ENCODE measurements around the gene ACR.
"Not testable (repeated sequence)": the region's sequence is repeated elsewhere in the genome, so short reads cannot be mapped to it uniquely, and the experiment has no call there.

ACR gene

DNA sequence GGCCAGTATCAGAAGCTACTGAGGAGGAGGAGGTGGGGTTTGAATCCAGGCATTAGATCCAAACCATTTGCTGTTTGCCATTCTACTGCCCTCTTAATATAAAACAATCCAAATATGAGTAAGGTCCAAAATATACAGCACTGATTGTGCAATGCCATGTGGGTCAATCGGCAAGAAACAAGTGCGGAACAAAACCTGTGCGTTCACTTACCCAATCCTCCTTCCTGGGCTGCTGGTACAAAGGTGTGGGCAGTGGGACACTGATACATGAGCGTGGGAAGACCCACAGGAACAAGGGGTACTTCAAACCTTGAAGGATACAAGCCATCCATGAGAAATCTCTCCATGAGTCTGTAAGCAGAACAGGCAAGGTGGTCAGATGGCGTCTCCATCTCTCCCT is 39.6 kb downstream of the ACR start:
- not testable (repeated sequence) for DNase-seq; H3K9me3 ChIP-seq (ENCODE audit: control insufficient read depth, low read length); H3K4me3 ChIP-seq (ENCODE audit: insufficient read depth, low read depth, low read length, poor library complexity, severe bottlenecking); H3K27me3 ChIP-seq (replicated peaks; ENCODE audit: control insufficient read depth, insufficient read depth, low read length, poor library complexity, severe bottlenecking); H3K36me3 ChIP-seq (ENCODE audit: control insufficient read depth, insufficient read depth, low read length); H3K4me1 ChIP-seq (ENCODE audit: control insufficient read depth, insufficient read depth, low read length, poor library complexity, severe bottlenecking); H3K27ac ChIP-seq (ENCODE audit: insufficient read depth, low read length, poor library complexity, severe bottlenecking)

GRCh38 chr22:50780244-50780643 is 42.2 kb downstream of the ACR start:
- H3K4me3 ChIP-seq (ENCODE audit: insufficient read depth, low read depth, low read length, poor library complexity, severe bottlenecking); DNase-seq; H3K9me3 ChIP-seq (ENCODE audit: control insufficient read depth, low read length); H3K27ac ChIP-seq (ENCODE audit: insufficient read depth, low read length, poor library complexity, severe bottlenecking); H3K4me1 ChIP-seq (ENCODE audit: control insufficient read depth, insufficient read depth, low read length, poor library complexity, severe bottlenecking); H3K27me3 ChIP-seq (replicated peaks; ENCODE audit: control insufficient read depth, insufficient read depth, low read length, poor library complexity, severe bottlenecking); H3K36me3 ChIP-seq (ENCODE audit: control insufficient read depth, insufficient read depth, low read length): not testable (repeated sequence)

DNA sequence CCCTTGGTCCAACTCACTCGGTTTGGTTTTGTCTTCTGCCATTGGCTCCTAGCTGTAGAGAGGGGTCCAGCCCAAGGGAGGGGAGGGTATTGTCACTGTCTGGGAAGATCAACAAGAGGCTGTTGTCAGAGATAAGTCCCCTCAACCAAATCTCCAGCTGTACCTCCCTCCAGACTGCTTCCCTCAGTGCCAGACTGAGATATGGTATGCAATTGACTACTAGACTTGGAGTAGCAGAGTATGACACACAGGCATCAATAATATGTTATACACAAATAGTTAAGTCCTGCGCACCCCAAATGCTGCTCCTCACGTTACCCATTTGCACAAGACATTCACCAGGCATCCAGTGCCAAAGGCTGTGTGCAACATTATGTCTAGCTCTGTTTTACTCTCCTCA is 44.2 kb downstream of the ACR start:
- not testable (repeated sequence) for H3K4me3 ChIP-seq (ENCODE audit: insufficient read depth, low read depth, low read length, poor library complexity, severe bottlenecking); H3K4me1 ChIP-seq (ENCODE audit: control insufficient read depth, insufficient read depth, low read length, poor library complexity, severe bottlenecking); DNase-seq; H3K27ac ChIP-seq (ENCODE audit: insufficient read depth, low read length, poor library complexity, severe bottlenecking); H3K9me3 ChIP-seq (ENCODE audit: control insufficient read depth, low read length); H3K36me3 ChIP-seq (ENCODE audit: control insufficient read depth, insufficient read depth, low read length); H3K27me3 ChIP-seq (replicated peaks; ENCODE audit: control insufficient read depth, insufficient read depth, low read length, poor library complexity, severe bottlenecking)

GRCh38 chr22:50783033-50783879 is 45.3 kb downstream of the ACR start, which contains the start of gene RABL2B:
RABL2B (minus strand) TSS chr22:50783636; CDS start chr22:50782294, 1,342 bp downstream.
- Histone ChIP-seq H3K4me3 (ENCODE audit: insufficient read depth, low read depth, low read length, poor library complexity, severe bottlenecking) (peak within 1 kb of the TSS; percentile 56), H3K27ac (ENCODE audit: insufficient read depth, low read length, poor library complexity, severe bottlenecking) (peak within 1 kb of the TSS; percentile 42)
- H3K36me3 ChIP-seq (ENCODE audit: control insufficient read depth, insufficient read depth, low read length); H3K27me3 ChIP-seq (replicated peaks; ENCODE audit: control insufficient read depth, insufficient read depth, low read length, poor library complexity, severe bottlenecking); H3K4me1 ChIP-seq (ENCODE audit: control insufficient read depth, insufficient read depth, low read length, poor library complexity, severe bottlenecking); H3K9me3 ChIP-seq (ENCODE audit: control insufficient read depth, low read length): not testable (repeated sequence)
- DNase-seq = peak; percentile 77 to 84 (median 83)

- not testable (repeated sequence) for H3K4me1 ChIP-seq (ENCODE audit: control insufficient read depth, insufficient read depth, low read length, poor library complexity, severe bottlenecking); H3K27me3 ChIP-seq (replicated peaks; ENCODE audit: control insufficient read depth, insufficient read depth, low read length, poor library complexity, severe bottlenecking); DNase-seq; H3K9me3 ChIP-seq (ENCODE audit: control insufficient read depth, low read length); H3K27ac ChIP-seq (ENCODE audit: insufficient read depth, low read length, poor library complexity, severe bottlenecking); H3K36me3 ChIP-seq (ENCODE audit: control insufficient read depth, insufficient read depth, low read length)
- H3K4me3 ChIP-seq (ENCODE audit: insufficient read depth, low read depth, low read length, poor library complexity, severe bottlenecking) = peak overlapping the region; percentile 56
These were observed 45.9 kb downstream of the ACR start for GRCh38 chr22:50783880-50784276.

GRCh38 chr22:50785289-50785688 is 47.3 kb downstream of the ACR start:
- H3K27ac ChIP-seq (ENCODE audit: insufficient read depth, low read length, poor library complexity, severe bottlenecking); H3K27me3 ChIP-seq (replicated peaks; ENCODE audit: control insufficient read depth, insufficient read depth, low read length, poor library complexity, severe bottlenecking); H3K4me1 ChIP-seq (ENCODE audit: control insufficient read depth, insufficient read depth, low read length, poor library complexity, severe bottlenecking); H3K9me3 ChIP-seq (ENCODE audit: control insufficient read depth, low read length); H3K36me3 ChIP-seq (ENCODE audit: control insufficient read depth, insufficient read depth, low read length); DNase-seq; H3K4me3 ChIP-seq (ENCODE audit: insufficient read depth, low read depth, low read length, poor library complexity, severe bottlenecking): not testable (repeated sequence)

DNA sequence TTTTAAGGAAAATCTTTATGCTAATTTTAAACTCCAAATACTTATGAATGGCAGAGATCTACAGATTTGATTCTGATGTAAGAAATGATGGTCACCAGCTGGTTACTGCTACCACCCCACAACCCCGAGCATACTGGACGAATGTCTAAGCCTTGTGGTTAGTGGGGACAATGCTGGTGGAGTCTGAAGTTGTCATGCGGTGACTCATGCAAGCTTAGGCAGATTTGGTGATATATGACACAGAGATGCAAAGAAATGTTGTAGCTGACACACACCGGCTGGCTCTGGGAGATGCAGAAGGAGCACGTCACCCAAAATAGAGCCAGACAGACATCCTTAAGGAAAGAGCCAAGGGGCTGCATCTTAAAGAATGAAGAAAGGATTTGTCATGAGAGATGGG is 48.9 kb downstream of the ACR start:
- H3K4me3 ChIP-seq (ENCODE audit: insufficient read depth, low read depth, low read length, poor library complexity, severe bottlenecking); H3K27me3 ChIP-seq (replicated peaks; ENCODE audit: control insufficient read depth, insufficient read depth, low read length, poor library complexity, severe bottlenecking); H3K9me3 ChIP-seq (ENCODE audit: control insufficient read depth, low read length); DNase-seq; H3K4me1 ChIP-seq (ENCODE audit: control insufficient read depth, insufficient read depth, low read length, poor library complexity, severe bottlenecking); H3K27ac ChIP-seq (ENCODE audit: insufficient read depth, low read length, poor library complexity, severe bottlenecking); H3K36me3 ChIP-seq (ENCODE audit: control insufficient read depth, insufficient read depth, low read length): not testable (repeated sequence)

All from effector memory CD4-positive, alpha-beta T cell (primary cell).